Neutrophil (primary cell): Measurements from ENCODE around the gene THOC1.

ENCODE experiments used
- H3K27ac ChIP-seq: fragments of 200-600 bp; sonication (generic); 2 replicates; pipeline ENCODE4 v1.5.1; 2016; ENCODE audit warnings: mild to moderate bottlenecking, moderate library complexity
- H3K27me3 ChIP-seq: fragments of 200-600 bp; sonication (generic); 2 replicates; pipeline ENCODE4 v1.6.0; 2016; ENCODE audit warnings: mild to moderate bottlenecking
- H3K36me3 ChIP-seq: fragments of 200-600 bp; sonication (generic); 2 replicates; pipeline ENCODE4 v1.5.1; 2017
- H3K4me1 ChIP-seq, 2 experiments: fragments of 200-600 bp in 1 of 2; sonication (generic) in 1 of 2; 1 replicate in 1 of 2; 2 replicates in 1 of 2; pipeline versions ENCODE4 v1.5.1 to v1.6.1; 2013 to 2016; ENCODE audit warnings: low read depth in 1 of 2, low read length in 1 of 2, mild to moderate bottlenecking in 1 of 2, moderate library complexity in 1 of 2; ENCODE audit not compliant: control insufficient read depth in 1 of 2, insufficient read depth in 1 of 2
- H3K4me3 ChIP-seq, 2 experiments: fragments of 200-600 bp in 1 of 2; sonication (generic) in 1 of 2; 1 replicate in 1 of 2; 2 replicates in 1 of 2; pipeline ENCODE4 v1.5.1; 2013 to 2016; ENCODE audit warnings: low read depth in 1 of 2, low read length in 1 of 2, mild to moderate bottlenecking in 1 of 2, moderate library complexity in 1 of 2
- H3K9me3 ChIP-seq: fragments of 200-600 bp; sonication (generic); 2 replicates; pipeline ENCODE4 v1.5.1; 2016
- CTCF ChIP-seq: fragments of 200-600 bp; sonication (generic); IDR thresholded peaks from 2 replicates; pipeline ENCODE4 v1.5.1; 2016; ENCODE audit warnings: antibody characterized with exemption

The THOC1 gene

GRCh38 chr18:274313-274712, 6.5 kb upstream of the THOC1 start:
- no peak overlapping the region for H3K4me3 ChIP-seq

GRCh38 chr18:273525-273924, 5.7 kb upstream of the THOC1 start:
- Histone ChIP-seq H3K27me3 (no peaks in the 10 kb centered on the region), H3K4me3 (no peak overlapping the region), H3K4me1 (peaks cover 5 to 9% of the 10 kb centered on the region in 2 experiments), H3K9me3 (no peaks in the 10 kb centered on the region), H3K36me3 (no peaks in the 10 kb centered on the region), H3K27ac (no peak overlapping the region)
- no peak for TF ChIP-seq CTCF

More at GRCh38 chr18:274313-274712, 6.5 kb upstream of the THOC1 start:
- no peak overlapping the region for H3K27ac ChIP-seq
- H3K27me3 ChIP-seq = no peaks in the 10 kb centered on the region
- H3K4me1 ChIP-seq = peaks cover 0 to 1% of the 10 kb centered on the region in 2 experiments
- H3K9me3 ChIP-seq = no peaks in the 10 kb centered on the region
- no peak for TF ChIP-seq CTCF
- no peaks in the 10 kb centered on the region for H3K36me3 ChIP-seq

- TF ChIP-seq CTCF = no peak
- H3K4me1 ChIP-seq = peaks cover 8 to 10% of the 10 kb centered on the region in 2 experiments
- H3K9me3 ChIP-seq = no peaks in the 10 kb centered on the region
- no peak overlapping the region for H3K4me3 ChIP-seq
- no peaks in the 10 kb centered on the region for H3K36me3 ChIP-seq
- no peaks in the 10 kb centered on the region for H3K27me3 ChIP-seq
- H3K27ac ChIP-seq = no peak overlapping the region
Measured at GRCh38 chr18:272650-273049, 4.8 kb upstream of the THOC1 start.

- Histone ChIP-seq H3K4me3 (no peak overlapping the region), H3K27me3 (no peaks in the 10 kb centered on the region), H3K27ac (no peak overlapping the region), H3K9me3 (no peaks in the 10 kb centered on the region), H3K4me1 (peaks cover 15 to 17% of the 10 kb centered on the region in 2 experiments), H3K36me3 (no peaks in the 10 kb centered on the region)
- no peak for TF ChIP-seq CTCF
Measured at GRCh38 chr18:269480-270095, 1.7 kb upstream of the THOC1 start.

- Histone ChIP-seq H3K36me3 (peaks cover 10% of the 10 kb centered on the region), H3K27me3 (no peaks in the 10 kb centered on the region), H3K4me3 (peak overlapping the region; percentile 73 to 75), H3K4me1 (peaks cover 15 to 17% of the 10 kb centered on the region in 2 experiments), H3K27ac (peak overlapping the region; percentile 75), H3K9me3 (no peaks in the 10 kb centered on the region)
- no peak for TF ChIP-seq CTCF
Measured at GRCh38 chr18:267380-267687, 513 bp downstream of the THOC1 start.
